A673 (cell line): ENCODE measurements around the gene EYA3. TPM values are rescaled to one million over a fixed set of nuclear protein-coding genes. Genes with fewer than 3 reads are reported as not detected.

Experiments
- BruUV-seq: library from RNA; stranded (reverse); fragments of 400-500 nt; replicated peaks from 2 replicates; lab custom pipeline; 2021; lab: Mats Ljungman, UMichigan
- CTCF ChIA-PET: fragments of 300-600 bp; sonication (Branson Sonifier 250); formaldehyde crosslinking; loops from one replicate; lab custom pipeline; 2022; ENCODE audit warnings: antibody characterized with exemption; lab: Charles Lee
- POLR2A ChIA-PET: fragments of 300-600 bp; sonication (Branson Sonifier 250); formaldehyde crosslinking; loops from one replicate; lab custom pipeline; 2022; ENCODE audit warnings: antibody characterized with exemption; ENCODE audit not compliant: low non-redundant PET; lab: Charles Lee
- DNase-seq: peaks from one replicate; pipeline ENCODE4 v3.0.0-alpha.2; 2015; ENCODE audit warnings: low spot score
- H3K27ac ChIP-seq: fragments of 200-600 bp; sonication (generic); 2 replicates; pipeline ENCODE4 v1.5.1; 2016; ENCODE audit warnings: mixed run types, low read depth, mild to moderate bottlenecking, mixed read lengths, antibody characterized with exemption, low read length; ENCODE audit not compliant: poor library complexity, severe bottlenecking
- H3K27me3 ChIP-seq: fragments of 200-600 bp; sonication (generic); replicated peaks from 2 replicates; pipeline ENCODE4 v1.6.1; 2017; ENCODE audit warnings: mixed run types, low read depth, mild to moderate bottlenecking, mixed read lengths, antibody characterized with exemption, low read length; ENCODE audit not compliant: insufficient read depth, poor library complexity
- H3K36me3 ChIP-seq: fragments of 200-600 bp; sonication (generic); 2 replicates; pipeline ENCODE4 v1.6.1; 2016; ENCODE audit warnings: mixed run types, mild to moderate bottlenecking, mixed read lengths, antibody characterized with exemption, low read length; ENCODE audit not compliant: insufficient read depth, poor library complexity, severe bottlenecking
- H3K4me1 ChIP-seq: fragments of 200-600 bp; sonication (generic); 2 replicates; pipeline ENCODE4 v1.6.1; 2017; ENCODE audit warnings: mixed run types, mild to moderate bottlenecking, mixed read lengths, antibody characterized with exemption, low read length; ENCODE audit not compliant: insufficient read depth, poor library complexity, severe bottlenecking
- H3K4me3 ChIP-seq: fragments of 200-600 bp; sonication (generic); 2 replicates; pipeline ENCODE4 v1.5.1; 2016; ENCODE audit warnings: low read depth, mixed run types, mild to moderate bottlenecking, mixed read lengths, low read length; ENCODE audit not compliant: poor library complexity, severe bottlenecking
- H3K9me3 ChIP-seq: fragments of 200-600 bp; sonication (generic); 2 replicates; pipeline ENCODE4 v1.6.1; 2016; ENCODE audit warnings: mixed run types, low read depth, mild to moderate bottlenecking, mixed read lengths, antibody characterized with exemption, low read length; ENCODE audit not compliant: poor library complexity, severe bottlenecking
- EZH2 ChIP-seq: fragments of 200-600 bp; sonication (generic); IDR thresholded peaks from 2 replicates; pipeline ENCODE4 v1.6.1; 2017; ENCODE audit warnings: borderline replicate concordance, low read depth, mild to moderate bottlenecking, mixed read lengths, antibody characterized with exemption, low read length; ENCODE audit not compliant: poor library complexity, severe bottlenecking
- intact Hi-C: fragments of 100-400 bp; cut with micrococcal nuclease; formaldehyde crosslinking; loops from one replicate; pipeline ENCODE4 v1.10.0; 2022; ENCODE audit not compliant: unreplicated experiment
- total RNA-seq: library from RNA; stranded (reverse); gene quantifications from 2 replicates; pipeline ENCODE4 v1.2.3, GENCODE V29; 2021
- TF ChIP-seq, protein P1 (sequence below): fragments of 300-800, 200-600 bp; sonication (generic); conservative IDR thresholded peaks from 2 replicates; pipeline ENCODE4 v1.5.1; 2017; ENCODE audit warnings: low read depth, mild to moderate bottlenecking, antibody characterized with exemption, low read length, moderate library complexity, mixed read lengths

The EYA3 gene
- total RNA-seq, 1 experiment from 2014 or later = 33.4 TPM

DNA sequence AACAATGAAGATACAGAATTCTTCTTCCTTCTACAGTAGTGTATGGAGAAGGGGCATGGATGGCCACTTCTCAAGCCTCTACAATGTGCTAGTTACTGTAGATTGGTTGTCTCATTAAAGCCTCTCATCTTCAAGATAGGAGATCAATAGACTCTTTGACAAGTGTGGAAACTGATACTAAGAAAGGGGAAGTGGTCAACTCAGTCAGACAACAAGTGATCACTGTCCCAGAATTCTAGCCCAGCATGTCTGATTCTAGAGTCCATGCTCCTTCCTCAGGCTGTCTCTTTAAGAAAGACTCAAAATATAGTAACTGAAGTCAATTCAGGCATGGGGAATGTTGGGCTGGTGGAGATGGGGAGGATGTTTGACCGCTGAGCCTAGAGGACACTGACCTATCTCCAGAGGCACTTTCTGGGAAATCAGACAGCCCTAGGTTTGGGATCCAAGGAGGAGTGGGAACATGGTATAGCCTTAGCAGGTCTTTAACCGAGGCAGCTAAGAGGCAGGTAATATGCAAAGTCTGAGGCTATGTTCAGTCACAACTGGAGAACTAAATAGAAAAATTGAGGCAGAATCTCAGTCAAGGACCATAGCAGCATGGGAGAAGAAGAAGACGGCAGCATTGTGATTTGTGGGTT lies 39.3 kb upstream of the EYA3 start:
- BruUV-seq = no TSS peak
- no peaks in the 10 kb centered on the region for H3K4me1 ChIP-seq
- H3K4me3 ChIP-seq = no peak overlapping the region
- H3K27me3 ChIP-seq = peaks cover 15% of the 10 kb centered on the region
- ChIA-PET POLR2A (no interaction called here), CTCF (no interaction called here)
- no peaks in the 10 kb centered on the region for H3K9me3 ChIP-seq
- intact Hi-C loops = no loop called here
- TF ChIP-seq, protein P1, sequence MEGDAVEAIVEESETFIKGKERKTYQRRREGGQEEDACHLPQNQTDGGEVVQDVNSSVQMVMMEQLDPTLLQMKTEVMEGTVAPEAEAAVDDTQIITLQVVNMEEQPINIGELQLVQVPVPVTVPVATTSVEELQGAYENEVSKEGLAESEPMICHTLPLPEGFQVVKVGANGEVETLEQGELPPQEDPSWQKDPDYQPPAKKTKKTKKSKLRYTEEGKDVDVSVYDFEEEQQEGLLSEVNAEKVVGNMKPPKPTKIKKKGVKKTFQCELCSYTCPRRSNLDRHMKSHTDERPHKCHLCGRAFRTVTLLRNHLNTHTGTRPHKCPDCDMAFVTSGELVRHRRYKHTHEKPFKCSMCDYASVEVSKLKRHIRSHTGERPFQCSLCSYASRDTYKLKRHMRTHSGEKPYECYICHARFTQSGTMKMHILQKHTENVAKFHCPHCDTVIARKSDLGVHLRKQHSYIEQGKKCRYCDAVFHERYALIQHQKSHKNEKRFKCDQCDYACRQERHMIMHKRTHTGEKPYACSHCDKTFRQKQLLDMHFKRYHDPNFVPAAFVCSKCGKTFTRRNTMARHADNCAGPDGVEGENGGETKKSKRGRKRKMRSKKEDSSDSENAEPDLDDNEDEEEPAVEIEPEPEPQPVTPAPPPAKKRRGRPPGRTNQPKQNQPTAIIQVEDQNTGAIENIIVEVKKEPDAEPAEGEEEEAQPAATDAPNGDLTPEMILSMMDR = no peak
- no peak for TF ChIP-seq EZH2
- no peaks in the 10 kb centered on the region for H3K36me3 ChIP-seq
- H3K27ac ChIP-seq = no peak overlapping the region
- DNase-seq = no peak

DNA sequence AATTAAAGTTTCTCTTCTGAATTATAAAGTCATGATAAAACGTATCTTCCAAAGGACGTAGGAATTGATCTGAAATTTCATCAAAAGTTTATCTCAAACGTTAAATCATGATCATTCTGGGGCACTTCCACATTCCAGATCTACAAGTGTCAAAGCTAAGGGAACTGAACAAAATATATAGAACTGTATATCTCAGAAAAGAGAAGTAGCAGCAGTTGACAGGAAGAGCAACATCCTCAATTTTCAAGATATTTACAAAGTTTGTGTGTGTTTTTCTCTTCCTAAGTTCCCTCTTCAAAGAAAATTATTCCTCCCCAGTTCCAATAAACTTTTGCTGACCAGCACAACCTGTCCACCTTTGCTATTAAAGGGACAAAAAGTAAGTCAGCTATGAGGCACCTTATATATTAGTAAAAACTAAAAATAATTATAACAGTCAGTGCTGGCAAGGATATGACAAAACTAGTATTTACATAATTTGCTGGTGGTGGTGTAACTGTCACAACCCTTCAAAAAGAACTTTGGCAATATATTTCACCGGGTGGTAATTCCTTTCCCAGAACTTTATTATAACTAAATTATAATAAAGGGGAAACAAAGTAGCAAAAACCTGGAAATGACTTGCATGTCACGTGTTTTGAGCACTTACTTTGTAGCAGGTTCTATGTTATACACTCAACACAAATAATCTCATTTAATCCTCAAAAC lies 38.5 kb upstream of the EYA3 start:
- no TSS peak for BruUV-seq
- intact Hi-C loops = no loop called here
- ChIA-PET POLR2A (no interaction called here), CTCF (no interaction called here)
- H3K36me3 ChIP-seq = no peaks in the 10 kb centered on the region
- no peak overlapping the region for H3K4me3 ChIP-seq
- TF ChIP-seq, protein P1 = no peak
- no peak for TF ChIP-seq EZH2
- DNase-seq = no peak
- peaks cover 15% of the 10 kb centered on the region for H3K27me3 ChIP-seq
- no peaks in the 10 kb centered on the region for H3K4me1 ChIP-seq
- no peaks in the 10 kb centered on the region for H3K9me3 ChIP-seq
- H3K27ac ChIP-seq = no peak overlapping the region

DNA sequence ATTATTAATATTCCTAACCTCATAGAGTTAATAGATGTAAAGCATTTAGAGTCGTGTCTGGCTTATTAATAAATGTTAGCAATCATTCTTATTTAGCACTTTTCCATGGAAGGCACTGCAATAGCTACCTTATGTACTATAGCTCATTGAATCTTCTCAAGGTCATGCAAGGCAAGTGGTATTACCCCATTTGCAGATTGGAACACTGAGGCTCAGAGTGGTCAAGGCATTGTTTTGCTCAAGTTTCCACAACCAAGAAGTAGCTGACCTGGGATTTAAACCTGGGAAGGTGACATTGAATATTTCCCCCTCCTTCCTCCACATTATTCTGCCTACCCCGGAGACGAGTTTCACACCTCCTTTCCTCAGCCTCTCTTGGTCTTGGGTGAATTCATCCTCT lies 37.8 kb upstream of the EYA3 start:
- intact Hi-C loops = no loop called here
- H3K27me3 ChIP-seq = peaks cover 15% of the 10 kb centered on the region
- TF ChIP-seq, protein P1 = no peak
- TF ChIP-seq EZH2 = no peak
- no peaks in the 10 kb centered on the region for H3K9me3 ChIP-seq
- BruUV-seq = no TSS peak
- ChIA-PET POLR2A (no interaction called here), CTCF (no interaction called here)
- no peak overlapping the region for H3K27ac ChIP-seq
- H3K36me3 ChIP-seq = no peaks in the 10 kb centered on the region
- H3K4me1 ChIP-seq = no peaks in the 10 kb centered on the region
- no peak overlapping the region for H3K4me3 ChIP-seq
- no peak for DNase-seq
